GM12801 (cell line): ENCODE results near the gene SDF2L1.

Experiments
- TF ChIP-seq, protein P1 (sequence below): IDR thresholded peaks from one replicate; pipeline ENCODE4 v1.5.1; 2011; ENCODE audit warnings: control low read depth; ENCODE audit not compliant: insufficient read length; ENCODE audit errors: extremely low read depth

Gene SDF2L1

DNA sequence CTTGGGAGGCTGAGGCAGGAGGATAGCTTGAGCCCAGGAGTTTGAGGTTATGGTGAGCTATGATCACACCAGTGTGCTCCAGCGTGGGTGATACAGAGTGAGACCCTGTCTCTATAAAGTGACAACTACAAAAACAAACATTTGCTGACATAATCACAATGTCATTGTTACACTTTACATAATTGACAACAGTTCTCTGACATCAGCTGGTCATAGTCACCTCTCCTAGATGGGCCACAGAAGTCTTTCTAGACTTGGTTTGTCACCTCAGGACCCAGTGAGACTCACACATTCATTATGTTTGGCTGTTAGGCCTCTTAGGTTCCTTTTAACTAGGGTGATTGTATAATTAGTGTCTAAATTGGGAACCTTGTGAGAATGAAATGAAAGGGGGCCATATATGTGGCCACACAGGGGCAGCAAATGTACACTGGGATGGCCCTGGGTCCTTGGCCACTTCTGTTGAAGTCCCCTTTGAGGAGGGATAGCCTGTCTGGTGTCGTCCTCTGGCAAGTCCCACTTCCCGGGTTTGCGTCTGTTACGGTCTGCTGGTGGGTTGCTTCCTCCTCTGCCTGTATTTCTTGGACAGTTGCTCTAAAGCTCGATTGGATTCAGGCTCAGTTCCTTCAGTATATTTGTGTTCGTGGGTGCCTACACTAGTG lies 17.9 kb downstream of the SDF2L1 start:
- TF ChIP-seq, protein P1, sequence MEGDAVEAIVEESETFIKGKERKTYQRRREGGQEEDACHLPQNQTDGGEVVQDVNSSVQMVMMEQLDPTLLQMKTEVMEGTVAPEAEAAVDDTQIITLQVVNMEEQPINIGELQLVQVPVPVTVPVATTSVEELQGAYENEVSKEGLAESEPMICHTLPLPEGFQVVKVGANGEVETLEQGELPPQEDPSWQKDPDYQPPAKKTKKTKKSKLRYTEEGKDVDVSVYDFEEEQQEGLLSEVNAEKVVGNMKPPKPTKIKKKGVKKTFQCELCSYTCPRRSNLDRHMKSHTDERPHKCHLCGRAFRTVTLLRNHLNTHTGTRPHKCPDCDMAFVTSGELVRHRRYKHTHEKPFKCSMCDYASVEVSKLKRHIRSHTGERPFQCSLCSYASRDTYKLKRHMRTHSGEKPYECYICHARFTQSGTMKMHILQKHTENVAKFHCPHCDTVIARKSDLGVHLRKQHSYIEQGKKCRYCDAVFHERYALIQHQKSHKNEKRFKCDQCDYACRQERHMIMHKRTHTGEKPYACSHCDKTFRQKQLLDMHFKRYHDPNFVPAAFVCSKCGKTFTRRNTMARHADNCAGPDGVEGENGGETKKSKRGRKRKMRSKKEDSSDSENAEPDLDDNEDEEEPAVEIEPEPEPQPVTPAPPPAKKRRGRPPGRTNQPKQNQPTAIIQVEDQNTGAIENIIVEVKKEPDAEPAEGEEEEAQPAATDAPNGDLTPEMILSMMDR, result no peak

- TF ChIP-seq, protein P1, result no peak
Observed at GRCh38 chr22:21660904-21661303, 18.8 kb downstream of the SDF2L1 start.

DNA sequence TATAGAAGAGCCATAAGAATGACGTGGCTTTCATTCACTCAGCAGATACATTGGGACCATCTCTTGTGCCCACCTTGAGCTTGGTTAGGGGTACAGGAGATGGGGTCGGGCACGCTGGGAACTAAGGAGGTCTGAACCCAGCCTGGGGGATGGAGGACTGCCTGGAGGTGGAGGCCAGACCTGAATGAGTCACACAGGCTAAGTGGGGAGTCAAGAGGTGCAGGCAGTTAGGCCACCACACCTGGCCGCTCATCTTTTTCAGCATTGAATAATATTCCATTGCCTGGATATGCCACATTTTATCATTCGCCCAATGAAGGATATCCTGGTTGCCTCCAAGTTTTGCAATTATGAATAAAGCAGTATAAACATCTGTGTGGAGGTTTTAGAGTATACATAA lies 19.9 kb downstream of the SDF2L1 start:
- TF ChIP-seq, protein P1, result no peak

- TF ChIP-seq, protein P1, result no peak
Observed at GRCh38 chr22:21663738-21664137, 21.6 kb downstream of the SDF2L1 start.

GRCh38 chr22:21665047-21665851 lies 23.1 kb downstream of the SDF2L1 start:
- TF ChIP-seq, protein P1, result no peak

- TF ChIP-seq, protein P1, result no peak
Observed at GRCh38 chr22:21666786-21667185, 24.7 kb downstream of the SDF2L1 start.

GRCh38 chr22:21669026-21669425 lies 26.9 kb downstream of the SDF2L1 start:
- TF ChIP-seq, protein P1, result no peak
